Stimulated activated CD4-positive, alpha-beta T cell treated with anti-CD3 and anti-CD28 coated beads, TNF-alpha, amount 100 ng/mL, for 48 hours (primary cell): Measurements from ENCODE around the gene WDR31.
"Not testable (repeated sequence)": the region's sequence is repeated elsewhere in the genome, so short reads cannot be mapped to it uniquely, and the experiment has no call there.

Experiments used
- DNase-seq, 3 donors: peaks; one replicate each; pipeline ENCODE4 v3.0.0-alpha.2; 2020; ENCODE audit warnings: low read depth in 3 of 3

WDR31 gene

GRCh38 chr9:113368982-113369854, 29.1 kb upstream of the WDR31 start:
- DNase-seq = no peak

DNA sequence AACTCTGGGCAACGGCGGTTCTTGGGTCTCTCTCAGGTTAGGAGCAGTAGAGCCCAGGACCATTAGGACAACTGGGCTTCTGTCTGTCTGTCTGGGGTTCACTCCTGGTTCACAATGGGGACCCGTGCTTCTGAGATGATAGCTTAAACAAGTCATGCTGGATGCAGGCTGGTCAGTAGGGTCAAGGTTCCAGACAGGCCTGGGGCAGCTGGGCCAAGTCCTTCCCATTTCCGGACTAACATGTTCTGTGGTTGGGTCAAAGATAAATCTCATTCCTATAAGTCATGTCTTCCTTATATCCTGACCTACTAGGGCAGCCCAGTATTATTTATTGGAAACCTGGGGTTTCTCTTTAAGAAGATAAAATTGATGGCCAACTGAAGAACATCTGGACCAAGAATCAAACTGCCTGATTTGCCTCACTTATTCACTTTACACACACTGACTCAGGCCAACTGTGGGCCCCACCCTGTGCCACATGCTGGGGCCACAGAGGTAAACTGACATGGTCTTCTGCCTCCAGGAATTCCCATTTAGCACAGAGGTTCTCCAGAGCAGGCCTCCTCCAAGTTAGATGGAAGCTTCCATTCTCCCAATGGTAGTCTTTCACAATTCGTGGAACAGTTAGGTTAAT, 28.4 kb upstream of the WDR31 start:
- DNase-seq = no peak

GRCh38 chr9:113365652-113366051, 25.6 kb upstream of the WDR31 start:
- DNase-seq = not testable (repeated sequence)

- DNase-seq = no peak
Measured at GRCh38 chr9:113364951-113365350, 24.9 kb upstream of the WDR31 start.

GRCh38 chr9:113363336-113363735, 23.3 kb upstream of the WDR31 start:
- no peak for DNase-seq

GRCh38 chr9:113361304-113362018, 21.4 kb upstream of the WDR31 start:
- peak in 1 of 3 donors; percentile 47 for DNase-seq

DNA sequence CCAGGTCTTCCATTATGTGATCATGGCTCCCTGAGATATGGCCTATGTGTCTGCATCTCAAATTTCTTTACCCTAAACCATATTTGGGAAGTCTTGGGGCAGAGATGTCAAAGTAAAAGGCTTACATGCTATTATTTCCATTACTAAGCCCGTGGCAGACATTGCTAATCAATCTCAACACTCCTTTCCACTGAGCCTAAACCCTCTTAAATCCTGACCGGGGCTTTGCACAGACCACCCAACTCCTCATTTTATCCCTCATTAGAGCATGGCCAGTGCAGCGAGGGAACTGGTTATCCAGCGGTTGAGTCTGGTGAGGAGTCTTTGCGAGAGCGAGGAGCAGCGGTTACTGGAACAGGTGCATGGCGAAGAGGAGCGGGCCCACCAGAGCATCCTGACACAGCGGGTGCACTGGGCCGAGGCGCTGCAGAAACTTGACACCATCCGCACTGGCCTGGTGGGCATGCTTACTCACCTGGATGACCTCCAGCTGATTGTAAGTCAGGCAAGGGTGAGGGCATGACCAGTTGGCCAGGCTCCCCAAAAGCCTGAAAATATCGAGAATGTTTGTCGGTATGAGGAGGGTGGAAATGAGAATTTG, 20.3 kb upstream of the WDR31 start:
- no peak for DNase-seq

DNA sequence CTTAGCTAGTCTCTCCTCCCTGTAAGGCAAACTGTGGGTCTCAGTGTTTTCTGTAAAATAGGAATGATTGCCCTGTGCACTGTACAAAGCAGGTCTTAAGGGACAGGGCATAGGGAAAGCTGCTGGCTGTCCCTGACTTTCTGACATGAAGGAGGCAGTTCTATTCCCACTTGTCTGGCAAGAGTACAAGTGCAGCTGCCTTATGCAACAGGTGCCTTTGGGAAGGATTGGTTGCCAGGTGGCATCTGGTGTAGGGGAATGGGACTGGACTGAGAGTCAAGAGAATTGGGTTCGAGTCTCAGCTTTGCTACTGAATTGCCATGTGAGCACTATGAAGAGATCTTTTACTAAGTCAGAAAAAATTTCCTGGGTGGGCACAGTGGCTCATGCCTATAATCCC, 19.3 kb upstream of the WDR31 start:
- DNase-seq = no peak

GRCh38 chr9:113356686-113357292, 16.7 kb upstream of the WDR31 start:
- DNase-seq = no peak

- no peak for DNase-seq
Measured at GRCh38 chr9:113355040-113355596, 15.0 kb upstream of the WDR31 start.

- DNase-seq = no peak
Measured at GRCh38 chr9:113352411-113352810, 12.3 kb upstream of the WDR31 start.

DNA sequence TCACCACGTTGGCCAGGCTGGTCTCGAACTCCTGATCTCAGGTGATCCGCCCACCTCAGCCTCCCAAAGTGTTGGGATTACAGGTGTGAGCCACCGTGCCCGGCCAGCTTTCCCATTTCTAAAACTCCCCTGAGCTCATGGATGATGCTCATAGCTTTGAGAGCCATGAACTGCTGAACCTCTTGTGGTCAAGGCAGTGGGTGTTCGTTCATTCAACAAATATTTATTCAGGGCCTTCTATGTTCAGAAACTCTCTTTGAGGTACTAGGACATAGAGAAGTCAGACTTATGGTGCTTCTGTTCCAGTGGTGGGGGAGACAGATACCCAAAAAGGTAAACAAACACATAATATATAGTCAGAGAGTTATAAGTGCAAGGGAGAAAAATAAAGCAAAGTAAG, 11.9 kb upstream of the WDR31 start:
- DNase-seq = no peak

- no peak for DNase-seq
Measured at GRCh38 chr9:113350937-113351336, 10.9 kb upstream of the WDR31 start.

GRCh38 chr9:113350107-113350661, 10.1 kb upstream of the WDR31 start:
- no peak for DNase-seq

DNA sequence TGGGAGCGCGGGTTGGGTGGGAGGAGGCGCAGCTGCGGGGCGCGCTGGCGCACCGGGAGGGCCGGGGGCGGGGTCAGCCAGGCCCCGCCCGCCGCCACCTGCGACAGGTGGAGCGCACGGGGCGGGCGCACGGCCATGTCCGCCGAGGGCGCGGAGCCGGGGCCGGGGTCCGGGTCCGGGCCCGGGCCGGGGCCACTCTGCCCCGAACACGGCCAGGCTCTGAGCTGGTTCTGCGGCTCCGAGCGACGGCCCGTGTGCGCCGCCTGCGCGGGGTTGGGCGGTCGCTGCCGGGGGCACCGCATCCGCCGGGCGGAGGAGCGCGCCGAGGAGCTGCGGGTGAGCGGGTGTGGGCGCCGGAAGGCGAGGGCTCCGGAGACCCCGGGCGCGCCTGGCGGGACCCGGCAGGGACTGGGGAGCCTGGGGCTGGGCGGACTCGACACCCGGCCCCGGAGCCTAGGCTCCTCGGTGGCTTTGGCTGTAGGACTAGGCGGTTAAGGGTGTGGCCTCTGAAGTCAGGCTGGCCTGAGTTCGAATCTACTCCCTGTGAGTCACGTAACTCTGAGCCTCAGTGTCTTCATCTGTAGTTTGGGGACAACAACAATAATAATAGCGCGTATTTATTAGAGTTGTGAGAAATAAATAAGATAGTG, 9.5 kb upstream of the WDR31 start, which contains the start of gene BSPRY:
Gene BSPRY, plus strand, starts transcription at position 97 of the 650 bp plus-strand sequence. Its CDS starts 39 bp downstream, at position 136.
- no peak for DNase-seq

GRCh38 chr9:113349066-113349444, 9.0 kb upstream of the WDR31 start:
- DNase-seq = no peak

GRCh38 chr9:113348437-113348836, 8.4 kb upstream of the WDR31 start:
- DNase-seq = no peak

DNA sequence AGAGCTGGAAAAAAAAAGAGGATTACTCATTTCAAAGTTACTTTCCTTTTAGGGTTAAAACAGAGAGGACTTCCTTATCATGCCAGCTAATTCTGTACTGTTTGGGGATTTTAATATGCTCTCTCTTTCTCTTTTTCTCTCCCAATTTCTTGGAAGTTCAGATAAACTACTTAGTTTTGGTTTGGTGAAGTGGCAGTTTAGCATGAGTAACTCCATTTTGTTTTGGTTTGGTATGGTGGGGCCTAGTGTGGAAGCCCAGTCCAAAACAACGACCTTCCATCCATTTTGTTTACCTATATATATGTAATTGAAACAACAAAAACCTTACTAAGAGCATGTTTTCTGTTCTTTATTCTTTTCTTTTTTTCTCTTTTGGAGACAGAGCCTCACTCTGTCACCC, 5.6 kb upstream of the WDR31 start:
- DNase-seq = no peak

DNA sequence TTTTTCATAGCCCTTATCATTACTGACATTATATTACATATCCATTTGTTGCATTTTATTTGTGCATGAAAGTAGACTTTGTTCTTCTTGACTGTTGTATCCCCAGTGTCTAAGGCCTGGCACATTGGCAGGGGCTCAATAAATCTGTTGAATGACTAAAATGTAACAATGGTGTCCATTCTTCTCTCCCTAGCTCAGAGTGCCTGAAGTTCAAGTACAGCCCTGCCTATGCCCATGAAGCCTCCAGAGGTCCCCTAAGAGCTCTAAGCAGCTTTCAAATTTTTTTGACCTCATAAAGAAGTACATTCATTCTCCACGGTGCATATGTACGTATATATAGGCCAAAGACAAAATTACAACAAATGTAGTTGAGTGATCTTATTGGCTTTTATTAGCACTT, 5.1 kb upstream of the WDR31 start:
- DNase-seq = no peak

GRCh38 chr9:113343732-113344231, 3.7 kb upstream of the WDR31 start:
- no peak for DNase-seq
